ENCODE measurements around the gene PDE1C.

The PDE1C gene

DNA sequence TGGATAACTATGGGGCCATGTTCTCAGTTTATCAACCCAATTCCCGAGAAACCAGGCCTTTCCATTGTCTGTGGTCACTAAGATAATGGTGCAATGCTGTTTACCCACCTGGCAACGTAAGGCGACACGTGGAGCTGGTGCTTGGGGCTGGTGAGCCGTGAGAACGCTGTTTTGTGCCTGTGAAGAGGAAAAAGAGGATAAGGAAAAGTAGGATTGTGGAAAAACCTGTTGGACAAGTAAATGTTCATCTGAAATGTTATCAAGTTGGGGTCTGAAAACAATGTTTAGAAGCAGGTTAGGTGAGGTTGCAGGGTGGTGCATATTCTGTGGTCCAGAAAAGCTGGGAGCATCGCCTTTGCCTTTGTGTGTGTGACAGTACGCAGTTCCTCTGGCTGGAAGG, 294.7 kb downstream of the PDE1C start:
- Histone ChIP-seq H4K20me1 (ENCODE audit: insufficient read depth, low read length, poor library complexity, severe bottlenecking) (no peaks in the 10 kb centered on the region), H3K79me2 (ENCODE audit: insufficient read depth, low read length) (no peaks in the 10 kb centered on the region), H3K27me3 (ENCODE audit: insufficient read depth, low read length, poor library complexity, severe bottlenecking) (no peaks in the 10 kb centered on the region), H3K9ac (ENCODE audit: low read depth, low read length, poor library complexity, severe bottlenecking) (no peak overlapping the region), H3K4me3 (ENCODE audit: low read length, poor library complexity, severe bottlenecking) (no peak overlapping the region), H3K4me1 (ENCODE audit: insufficient read depth, low read length, poor library complexity, severe bottlenecking) (no peaks in the 10 kb centered on the region), H3F3A (ENCODE audit: low read depth) (no peaks in the 10 kb centered on the region), H3K4me2 (ENCODE audit: low read depth, low read length, poor library complexity, severe bottlenecking) (no peak overlapping the region), H3K9me3 (ENCODE audit: insufficient read depth, low read depth, low read length) (no peaks in the 10 kb centered on the region), H3K9me2 (replicated peaks; ENCODE audit: low read depth, low read length) (no peaks in the 10 kb centered on the region), H3K36me3 (ENCODE audit: insufficient read depth, low read length) (no peaks in the 10 kb centered on the region), H2AFZ (ENCODE audit: low read length) (no peak overlapping the region)
- TF ChIP-seq, protein P1, sequence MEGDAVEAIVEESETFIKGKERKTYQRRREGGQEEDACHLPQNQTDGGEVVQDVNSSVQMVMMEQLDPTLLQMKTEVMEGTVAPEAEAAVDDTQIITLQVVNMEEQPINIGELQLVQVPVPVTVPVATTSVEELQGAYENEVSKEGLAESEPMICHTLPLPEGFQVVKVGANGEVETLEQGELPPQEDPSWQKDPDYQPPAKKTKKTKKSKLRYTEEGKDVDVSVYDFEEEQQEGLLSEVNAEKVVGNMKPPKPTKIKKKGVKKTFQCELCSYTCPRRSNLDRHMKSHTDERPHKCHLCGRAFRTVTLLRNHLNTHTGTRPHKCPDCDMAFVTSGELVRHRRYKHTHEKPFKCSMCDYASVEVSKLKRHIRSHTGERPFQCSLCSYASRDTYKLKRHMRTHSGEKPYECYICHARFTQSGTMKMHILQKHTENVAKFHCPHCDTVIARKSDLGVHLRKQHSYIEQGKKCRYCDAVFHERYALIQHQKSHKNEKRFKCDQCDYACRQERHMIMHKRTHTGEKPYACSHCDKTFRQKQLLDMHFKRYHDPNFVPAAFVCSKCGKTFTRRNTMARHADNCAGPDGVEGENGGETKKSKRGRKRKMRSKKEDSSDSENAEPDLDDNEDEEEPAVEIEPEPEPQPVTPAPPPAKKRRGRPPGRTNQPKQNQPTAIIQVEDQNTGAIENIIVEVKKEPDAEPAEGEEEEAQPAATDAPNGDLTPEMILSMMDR (conservative IDR thresholded peaks at IDR 0.05; ENCODE audit: low read length): no peak
- TF ChIP-seq EZH2phosphoT487 (IDR thresholded peaks at IDR 0.05; ENCODE audit: borderline replicate concordance): no peak

DNA sequence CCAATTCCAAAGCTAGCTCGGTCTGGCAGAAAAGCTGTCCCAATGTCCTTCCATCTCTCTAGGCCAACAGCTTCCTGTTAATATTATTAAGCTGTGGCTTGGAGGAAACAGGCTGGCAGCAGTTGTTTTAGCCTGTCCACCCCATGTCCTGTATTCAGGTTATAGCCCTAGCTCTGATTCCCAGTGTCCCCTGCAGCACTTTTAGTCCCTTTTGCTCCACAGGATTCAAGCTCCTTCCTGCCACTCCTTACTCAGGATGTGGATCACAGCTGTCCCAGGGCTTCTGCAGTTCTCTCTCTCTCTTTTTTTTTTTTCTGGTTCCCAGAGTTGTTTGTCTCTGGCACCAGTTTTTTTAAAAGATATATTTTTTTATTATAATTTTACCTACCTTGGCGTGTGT, 298.0 kb downstream of the PDE1C start:
- no peak overlapping the region for H3K4me2 ChIP-seq (ENCODE audit: low read depth, low read length, poor library complexity, severe bottlenecking)
- H3K4me3 ChIP-seq (ENCODE audit: low read length, poor library complexity, severe bottlenecking): no peak overlapping the region
- H3K9me2 ChIP-seq (replicated peaks; ENCODE audit: low read depth, low read length): no peaks in the 10 kb centered on the region
- H3K79me2 ChIP-seq (ENCODE audit: insufficient read depth, low read length): no peaks in the 10 kb centered on the region
- TF ChIP-seq, protein P1 (conservative IDR thresholded peaks at IDR 0.05; ENCODE audit: low read length): no peak
- H3K36me3 ChIP-seq (ENCODE audit: insufficient read depth, low read length): no peaks in the 10 kb centered on the region
- no peaks in the 10 kb centered on the region for H3K27me3 ChIP-seq (ENCODE audit: insufficient read depth, low read length, poor library complexity, severe bottlenecking)
- no peak overlapping the region for H3K9ac ChIP-seq (ENCODE audit: low read depth, low read length, poor library complexity, severe bottlenecking)
- H3K4me1 ChIP-seq (ENCODE audit: insufficient read depth, low read length, poor library complexity, severe bottlenecking): no peaks in the 10 kb centered on the region
- H3K9me3 ChIP-seq (ENCODE audit: insufficient read depth, low read depth, low read length): no peaks in the 10 kb centered on the region
- H2AFZ ChIP-seq (ENCODE audit: low read length): no peak overlapping the region
- H3F3A ChIP-seq (ENCODE audit: low read depth): no peaks in the 10 kb centered on the region
- no peaks in the 10 kb centered on the region for H4K20me1 ChIP-seq (ENCODE audit: insufficient read depth, low read length, poor library complexity, severe bottlenecking)

DNA sequence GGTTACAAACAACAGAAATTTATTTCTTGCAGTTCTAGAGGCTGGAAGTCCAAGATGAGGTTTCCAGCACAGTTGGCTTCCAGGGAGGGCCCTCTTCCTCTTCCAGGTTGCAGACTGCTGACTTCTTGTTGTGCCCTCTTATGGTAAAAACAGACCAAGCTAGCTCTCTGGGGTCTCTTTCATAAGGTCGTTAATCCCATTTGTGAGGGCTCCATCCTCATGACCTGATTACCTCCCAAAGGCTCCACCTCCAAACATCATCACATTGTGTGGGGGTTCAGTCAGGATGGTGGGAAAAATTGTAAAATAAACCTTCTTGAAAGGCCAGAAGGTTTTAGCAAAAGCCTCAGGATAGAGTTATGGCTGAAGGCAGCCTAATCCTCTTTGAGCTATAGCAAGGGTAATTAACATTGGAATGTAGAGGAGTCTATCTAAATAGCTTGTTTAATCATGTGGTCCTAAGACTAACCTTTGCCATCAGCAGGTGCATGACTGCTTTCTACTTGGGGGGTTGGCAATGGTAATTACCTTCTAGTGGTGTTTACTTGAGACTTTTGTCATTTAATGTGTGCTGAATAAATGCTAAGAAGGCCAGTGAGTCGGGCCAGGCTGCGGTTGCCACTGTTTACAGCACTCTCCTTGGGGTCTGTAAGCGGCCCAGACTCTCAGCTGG, 302.4 kb downstream of the PDE1C start:
- Histone ChIP-seq H3K27me3 (ENCODE audit: insufficient read depth, low read length, poor library complexity, severe bottlenecking) (no peaks in the 10 kb centered on the region), H4K20me1 (ENCODE audit: insufficient read depth, low read length, poor library complexity, severe bottlenecking) (no peaks in the 10 kb centered on the region), H2AFZ (ENCODE audit: low read length) (no peak overlapping the region), H3K9me2 (replicated peaks; ENCODE audit: low read depth, low read length) (no peaks in the 10 kb centered on the region), H3K36me3 (ENCODE audit: insufficient read depth, low read length) (no peaks in the 10 kb centered on the region), H3K9me3 (ENCODE audit: insufficient read depth, low read depth, low read length) (no peaks in the 10 kb centered on the region), H3K4me3 (ENCODE audit: low read length, poor library complexity, severe bottlenecking) (no peak overlapping the region), H3K79me2 (ENCODE audit: insufficient read depth, low read length) (no peaks in the 10 kb centered on the region), H3K4me1 (ENCODE audit: insufficient read depth, low read length, poor library complexity, severe bottlenecking) (no peaks in the 10 kb centered on the region), H3K4me2 (ENCODE audit: low read depth, low read length, poor library complexity, severe bottlenecking) (no peak overlapping the region), H3K9ac (ENCODE audit: low read depth, low read length, poor library complexity, severe bottlenecking) (no peak overlapping the region), H3F3A (ENCODE audit: low read depth) (no peaks in the 10 kb centered on the region)
- TF ChIP-seq EZH2phosphoT487 (IDR thresholded peaks at IDR 0.05; ENCODE audit: borderline replicate concordance): no peak
- TF ChIP-seq, protein P1 (conservative IDR thresholded peaks at IDR 0.05; ENCODE audit: low read length): no peak
